ENCODE measurements around the gene CDC40. TPM values are rescaled to one million over a fixed set of nuclear protein-coding genes. Genes with fewer than 3 reads are reported as not detected.
"Not testable (repeated sequence)": the region's sequence is repeated elsewhere in the genome, so short reads cannot be mapped to it uniquely, and the experiment has no call there.

The CDC40 gene
- total and polyA plus RNA-seq, 10 of the 15 experiments (the other 5 are each of a cell fraction or from before 2014, with no cell fraction given): 20.1 to 35.5 (median 26.1) TPM

DNA sequence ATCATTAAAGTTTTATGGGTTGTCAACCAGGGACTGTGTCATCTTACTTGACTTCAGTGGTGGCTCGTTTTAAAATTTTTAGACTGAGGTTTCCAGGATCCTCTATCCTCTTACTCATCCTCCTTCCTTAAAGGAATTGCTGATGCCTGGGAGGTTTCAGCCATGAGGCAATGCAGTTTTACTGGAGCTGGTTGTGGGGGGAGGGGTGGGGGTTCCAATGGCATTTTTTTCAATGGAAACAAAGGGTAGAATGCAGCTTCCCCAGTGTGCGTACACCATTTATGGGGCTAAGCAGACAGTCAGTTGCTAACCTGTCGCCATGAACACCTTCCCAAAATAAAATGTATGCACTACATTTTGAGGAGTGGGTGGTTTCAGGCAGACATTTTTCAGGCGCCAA, 89.9 kb downstream of the CDC40 start (continued):
- TF ChIP-seq, protein P1, sequence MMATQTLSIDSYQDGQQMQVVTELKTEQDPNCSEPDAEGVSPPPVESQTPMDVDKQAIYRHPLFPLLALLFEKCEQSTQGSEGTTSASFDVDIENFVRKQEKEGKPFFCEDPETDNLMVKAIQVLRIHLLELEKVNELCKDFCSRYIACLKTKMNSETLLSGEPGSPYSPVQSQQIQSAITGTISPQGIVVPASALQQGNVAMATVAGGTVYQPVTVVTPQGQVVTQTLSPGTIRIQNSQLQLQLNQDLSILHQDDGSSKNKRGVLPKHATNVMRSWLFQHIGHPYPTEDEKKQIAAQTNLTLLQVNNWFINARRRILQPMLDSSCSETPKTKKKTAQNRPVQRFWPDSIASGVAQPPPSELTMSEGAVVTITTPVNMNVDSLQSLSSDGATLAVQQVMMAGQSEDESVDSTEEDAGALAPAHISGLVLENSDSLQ (IDR thresholded peaks at IDR 0.05): no peak
- TF ChIP-seq EGR1 (IDR thresholded peaks at IDR 0.05; ENCODE audit: borderline replicate concordance in 1 of 2, low read depth in 2 of 2, low read length in 2 of 2): no peak

DNA sequence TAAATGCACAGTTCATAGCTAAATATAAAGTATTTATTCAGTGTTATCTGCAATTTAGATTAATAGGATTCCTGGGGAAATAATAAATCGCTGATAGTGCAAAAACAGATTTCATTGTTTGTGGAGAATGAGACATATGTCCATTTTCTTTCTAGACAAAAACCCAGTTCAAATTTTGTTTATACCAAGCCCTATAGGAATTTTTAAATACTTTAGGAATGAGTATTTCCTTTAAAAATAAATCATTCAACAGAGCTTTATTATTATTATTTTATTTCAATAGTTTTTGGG, 91.5 kb downstream of the CDC40 start:
- Histone ChIP-seq H3K4me2 (ENCODE audit: control insufficient read depth, insufficient read depth) (no peak overlapping the region), H3K4me1 (ENCODE audit: control insufficient read depth, insufficient read depth, low read length) (no peaks in the 10 kb centered on the region), H3K27me3 (replicated peaks in 1 of 2; ENCODE audit: control insufficient read depth in 2 of 2, insufficient read depth in 2 of 2, low read length in 1 of 2) (no peaks in the 10 kb centered on the region), H3K27ac (ENCODE audit: control insufficient read depth, insufficient read depth) (no peak overlapping the region), H2AFZ (ENCODE audit: control insufficient read depth, low read depth, low read length) (no peak overlapping the region), H3K9me3 (replicated peaks; ENCODE audit: control insufficient read depth, insufficient read depth, low read length) (no peaks in the 10 kb centered on the region), H3K9ac (ENCODE audit: control insufficient read depth, insufficient read depth, low read length) (no peak overlapping the region), H3K79me2 (ENCODE audit: control insufficient read depth, insufficient read depth, low read length) (no peaks in the 10 kb centered on the region), H3K4me3 (no peak overlapping the region), H4K20me1 (ENCODE audit: control insufficient read depth, insufficient read depth) (no peaks in the 10 kb centered on the region), H3K36me3 (ENCODE audit: control insufficient read depth in 2 of 2, insufficient read depth in 2 of 2, low read length in 1 of 2) (no peaks in the 10 kb centered on the region)
- no peak for FAIRE-seq
- ChIA-PET SMC1A (ENCODE audit: uncharacterized antibody, unreplicated experiment) (interaction anchor here (1.0 kb wide), 1 partner anchor 17 kb away, joined by 3 read pairs; no protein-coding TSS in a partner anchor), CTCF (no interaction called here), POLR2A (no interaction called here), RAD21 (ENCODE audit: unreplicated experiment) (no interaction called here)
- WGBS (ENCODE audit: insufficient coverage, insufficient replicate concordance, low lambda C conversion rate, missing lambda C conversion rate): 85% methylated on average over 1 of the region's 1 CpG
- no TSS peak for BruUV-seq (replicated peaks)
- intact Hi-C loops (cut with micrococcal nuclease; ENCODE audit: unreplicated experiment) (no loop called here), in situ Hi-C loops (cut with MboI) (no loop called here)
- TF ChIP-seq SIX5 (IDR thresholded peaks at IDR 0.05; ENCODE audit: low read depth, low read length, severe bottlenecking): no peak
- TF ChIP-seq SUZ12 (IDR thresholded peaks at IDR 0.05; ENCODE audit: unreplicated experiment): no peak
- no peak for TF ChIP-seq SREBF2 (IDR thresholded peaks at IDR 0.05; ENCODE audit: low read length)
- TF ChIP-seq KLF5 (IDR thresholded peaks at IDR 0.05; ENCODE audit: partially characterized antibody): no peak
- no peak for TF ChIP-seq NR2F1 (conservative IDR thresholded peaks at IDR 0.05)
- no peak for TF ChIP-seq HDAC2 (IDR thresholded peaks at IDR 0.05)
- no peak for TF ChIP-seq CHD2 (IDR thresholded peaks at IDR 0.05; ENCODE audit: borderline replicate concordance, low read depth, low read length)
- TF ChIP-seq JUND (IDR thresholded peaks at IDR 0.05; ENCODE audit: low read depth, low read length): no peak
- DNase-seq (ENCODE audit: low read depth, low spot score): no peak
- no peak for ATAC-seq

DNA sequence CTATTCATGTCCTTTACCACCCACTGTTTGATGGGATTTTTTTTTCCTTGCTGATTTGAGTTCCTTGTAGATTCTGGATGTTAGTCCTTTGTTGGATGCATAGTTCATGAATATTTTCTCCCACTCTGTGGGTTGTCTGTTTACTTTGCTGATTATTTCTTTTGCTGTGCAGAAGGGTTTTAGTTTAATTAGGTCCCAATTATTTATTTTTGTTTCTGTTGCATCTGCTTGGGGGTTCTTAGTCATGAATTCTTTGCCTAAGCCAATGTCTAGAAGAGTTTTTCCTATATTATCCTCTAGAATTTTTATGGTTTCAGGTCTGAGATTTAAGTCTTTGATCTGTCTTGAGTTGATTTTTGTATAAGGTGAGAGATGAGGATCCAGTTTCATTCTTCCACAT, 92.6 kb downstream of the CDC40 start:
- H4K20me1 ChIP-seq (ENCODE audit: control insufficient read depth, insufficient read depth); H3K27ac ChIP-seq (ENCODE audit: control insufficient read depth, insufficient read depth); RAD21 ChIA-PET (ENCODE audit: unreplicated experiment); H3K9me3 ChIP-seq (replicated peaks; ENCODE audit: control insufficient read depth, insufficient read depth, low read length); DNase-seq (ENCODE audit: low read depth, low spot score); H3K79me2 ChIP-seq (ENCODE audit: control insufficient read depth, insufficient read depth, low read length); H3K4me3 ChIP-seq; H2AFZ ChIP-seq (ENCODE audit: control insufficient read depth, low read depth, low read length); CTCF ChIA-PET; intact Hi-C loops (cut with micrococcal nuclease; ENCODE audit: unreplicated experiment); ATAC-seq; in situ Hi-C loops (cut with MboI); H3K36me3 ChIP-seq (ENCODE audit: control insufficient read depth in 2 of 2, insufficient read depth in 2 of 2, low read length in 1 of 2); BruUV-seq (replicated peaks); H3K4me2 ChIP-seq (ENCODE audit: control insufficient read depth, insufficient read depth); SMC1A ChIA-PET (ENCODE audit: uncharacterized antibody, unreplicated experiment); POLR2A ChIA-PET; H3K27me3 ChIP-seq (replicated peaks in 1 of 2; ENCODE audit: control insufficient read depth in 2 of 2, insufficient read depth in 2 of 2, low read length in 1 of 2); H3K4me1 ChIP-seq (ENCODE audit: control insufficient read depth, insufficient read depth, low read length); H3K9ac ChIP-seq (ENCODE audit: control insufficient read depth, insufficient read depth, low read length); FAIRE-seq: not testable (repeated sequence)
